Measurements from ENCODE around the gene TIMP4. TPM values are rescaled to one million over a fixed set of nuclear protein-coding genes. Genes with fewer than 3 reads are reported as not detected.

The TIMP4 gene
- total RNA-seq, 1 experiment from 2014 or later = 2.7 TPM

- no peak for DNase-seq (ENCODE audit: low spot score)
Observed at GRCh38 chr3:12186046-12186445, 27.3 kb upstream of the TIMP4 start.

GRCh38 chr3:12185172-12185710, 26.5 kb upstream of the TIMP4 start:
- no peak for DNase-seq (ENCODE audit: low spot score)

GRCh38 chr3:12184541-12184940, 25.8 kb upstream of the TIMP4 start:
- DNase-seq (ENCODE audit: low spot score) = no peak

- DNase-seq (ENCODE audit: low spot score) = peak; percentile 29
Observed at GRCh38 chr3:12182687-12183441, 24.2 kb upstream of the TIMP4 start.

- DNase-seq (ENCODE audit: low spot score) = no peak
Observed at GRCh38 chr3:12181806-12182205, 23.1 kb upstream of the TIMP4 start.

- DNase-seq (ENCODE audit: low spot score) = no peak
Observed at GRCh38 chr3:12181301-12181700, 22.6 kb upstream of the TIMP4 start.

GRCh38 chr3:12180631-12181030, 21.9 kb upstream of the TIMP4 start:
- DNase-seq (ENCODE audit: low spot score) = no peak

GRCh38 chr3:12180218-12180617, 21.5 kb upstream of the TIMP4 start:
- peak; percentile 66 for DNase-seq (ENCODE audit: low spot score)

GRCh38 chr3:12179441-12179840, 20.7 kb upstream of the TIMP4 start:
- no peak for DNase-seq (ENCODE audit: low spot score)

GRCh38 chr3:12178091-12178820, 19.5 kb upstream of the TIMP4 start:
- no peak for DNase-seq (ENCODE audit: low spot score)

- DNase-seq (ENCODE audit: low spot score) = no peak
Observed at GRCh38 chr3:12177126-12177525, 18.4 kb upstream of the TIMP4 start.

- DNase-seq (ENCODE audit: low spot score) = peak; percentile 68
Observed at GRCh38 chr3:12175844-12176453, 17.2 kb upstream of the TIMP4 start.

- no peak for DNase-seq (ENCODE audit: low spot score)
Observed at GRCh38 chr3:12175137-12175593, 16.5 kb upstream of the TIMP4 start.

- DNase-seq (ENCODE audit: low spot score) = no peak
Observed at GRCh38 chr3:12170207-12170606, 11.5 kb upstream of the TIMP4 start.

GRCh38 chr3:12165909-12166308, 7.2 kb upstream of the TIMP4 start:
- DNase-seq (ENCODE audit: low spot score) = no peak

GRCh38 chr3:12159227-12159601, 502 bp upstream of the TIMP4 start:
- no peak for DNase-seq (ENCODE audit: low spot score)

GRCh38 chr3:12157026-12157425, 1.7 kb downstream of the TIMP4 start:
- no peak for DNase-seq (ENCODE audit: low spot score)

- peak; percentile 38 for DNase-seq (ENCODE audit: low spot score)
Observed at GRCh38 chr3:12155828-12156227, 2.9 kb downstream of the TIMP4 start.

GRCh38 chr3:12155264-12155663, 3.4 kb downstream of the TIMP4 start:
- no peak for DNase-seq (ENCODE audit: low spot score)

GRCh38 chr3:12154151-12154550, 4.6 kb downstream of the TIMP4 start:
- no peak for DNase-seq (ENCODE audit: low spot score)

- no peak for DNase-seq (ENCODE audit: low spot score)
Observed at GRCh38 chr3:12150112-12150511, 8.6 kb downstream of the TIMP4 start.

- no peak for DNase-seq (ENCODE audit: low spot score)
Observed at GRCh38 chr3:12149029-12149428, 9.7 kb downstream of the TIMP4 start.

All from HT-29 (cell line).